Gastrocnemius medialis (tissue), 4 donors: Measurements from ENCODE around the gene ALDH1B1. TPM values are rescaled to one million over a fixed set of nuclear protein-coding genes. Genes with fewer than 3 reads are reported as not detected.

Experiments used
- ATAC-seq, 2 donors: fragments of 150-250 bp; one replicate each; pipeline ENCODE4 v1.9.1; 2016
- DNase-seq, 2 donors: peaks; one replicate each; pipeline ENCODE4 v3.0.0-alpha.2; 2019
- H3K27ac ChIP-seq, 4 donors: fragments of 200-600 bp; sonication (generic); 1 replicate in 1 of 4; 2 replicates in 3 of 4; pipeline ENCODE4 v1.5.1; 2016 to 2018; ENCODE audit warnings: mild to moderate bottlenecking in 2 of 4, moderate library complexity in 1 of 4
- H3K27me3 ChIP-seq, 3 donors: fragments of 200-600 bp; sonication (generic) in 2 of 3; 1 replicate in 1 of 3; 2 replicates in 2 of 3; pipeline versions ENCODE4 v1.5.1 to v1.6.0; 2016 to 2019; ENCODE audit warnings: mild to moderate bottlenecking in 1 of 3, moderate library complexity in 1 of 3
- H3K36me3 ChIP-seq, 2 donors: fragments of 200-600 bp; sonication (generic) in 1 of 2; one replicate each; pipeline ENCODE4 v1.5.1; 2017 to 2018
- H3K4me1 ChIP-seq, 2 donors: fragments of 200-600 bp; sonication (generic) in 1 of 2; one replicate each; pipeline ENCODE4 v1.5.1; 2016 to 2017; ENCODE audit warnings: mild to moderate bottlenecking in 2 of 2
- H3K4me3 ChIP-seq, 4 donors: fragments of 200-600 bp; sonication (generic) in 3 of 4; 1 replicate in 1 of 4; 2 replicates in 3 of 4; pipeline ENCODE4 v1.5.1; 2016 to 2019; ENCODE audit warnings: mild to moderate bottlenecking in 2 of 4
- H3K9me3 ChIP-seq, 3 donors: fragments of 200-600 bp; sonication (generic) in 2 of 3; 1 replicate in 1 of 3; 2 replicates in 2 of 3; pipeline ENCODE4 v1.5.1; 2016 to 2019
- CTCF ChIP-seq, 5 experiments: fragments of 450-650 bp in 3 of 5; fragments of 200-600 bp in 2 of 5; sonication (generic) in 2 of 5; IDR thresholded peaks in 4 of 5; conservative IDR thresholded peaks in 1 of 5; 1 replicate in 4 of 5; 2 replicates in 1 of 5; pipeline ENCODE4 v1.5.1; 2016 to 2019; ENCODE audit warnings: antibody characterized with exemption in 5 of 5, mild to moderate bottlenecking in 3 of 5, moderate library complexity in 3 of 5
- POLR2A ChIP-seq, 2 donors: fragments of 450-650 bp; IDR thresholded peaks; one replicate each; pipeline ENCODE4 v1.6.1; 2017; ENCODE audit warnings: antibody characterized with exemption in 2 of 2, mild to moderate bottlenecking in 2 of 2, moderate library complexity in 2 of 2
- in situ Hi-C, 4 donors: fragments of 200-750 bp; cut with MboI; loops; one replicate each; pipeline versions ENCODE4 v1.15.0 to v1.8.0; 2017; ENCODE audit warnings: low sequenced_read_pairs in 4 of 4
- intact Hi-C: fragments of 100-400 bp; cut with DNase I; formaldehyde crosslinking; loops from one replicate; pipeline ENCODE4 v1.15.1; 2023; ENCODE audit warnings: low total_unique reads
- total RNA-seq, 4 donors: library from RNA; depleted of rRNA; stranded (reverse); fragments of >200 nt; gene quantifications; one replicate each; pipeline versions ENCODE4 v1.1.0 to v1.2.3, GENCODE V29; 2016

The ALDH1B1 gene
- total RNA-seq, 4 donors from 2014 or later = 21.0 to 50.9 (median 36.0) TPM

- intact Hi-C loops (loop anchor here (1.0 to 5.0 kb wide), 2 partner anchors 276 to 450 kb away; no protein-coding TSS in a partner anchor), in situ Hi-C loops (loop anchor here in 1 of 4 donors (10.0 to 25.0 kb wide), 2 partner anchors 251 to 449 kb away; no protein-coding TSS in a partner anchor)
- DNase-seq (no peak), ATAC-seq (peak in 1 of 2 donors; percentile 11)
- no peaks in the 10 kb centered on the region for H3K27me3 ChIP-seq
- no peak for TF ChIP-seq CTCF (IDR thresholded peaks at IDR 0.05 in 4 of 5, conservative IDR thresholded peaks at IDR 0.05 in 1 of 5)
- no peak for TF ChIP-seq POLR2A (IDR thresholded peaks at IDR 0.05)
- no peak overlapping the region for H3K4me3 ChIP-seq
- no peak overlapping the region for H3K27ac ChIP-seq
- H3K36me3 ChIP-seq = no peaks in the 10 kb centered on the region
- no peaks in the 10 kb centered on the region for H3K9me3 ChIP-seq
- peaks cover 2 to 4% of the 10 kb centered on the region in 2 donors for H3K4me1 ChIP-seq
Observed at GRCh38 chr9:38363589-38363925, 28.9 kb upstream of the ALDH1B1 start.

GRCh38 chr9:38367898-38368297 lies 24.6 kb upstream of the ALDH1B1 start:
- H3K27me3 ChIP-seq = no peaks in the 10 kb centered on the region
- no peak overlapping the region for H3K4me3 ChIP-seq
- no peaks in the 10 kb centered on the region for H3K9me3 ChIP-seq
- H3K4me1 ChIP-seq = peaks cover 2 to 4% of the 10 kb centered on the region in 2 donors
- in situ Hi-C loops (loop anchor here in 1 of 4 donors (10.0 to 25.0 kb wide), 2 partner anchors 256 to 453 kb away; no protein-coding TSS in a partner anchor), intact Hi-C loops (no loop called here)
- H3K27ac ChIP-seq = no peak overlapping the region
- ATAC-seq (no peak), DNase-seq (no peak)
- no peaks in the 10 kb centered on the region for H3K36me3 ChIP-seq
- no peak for TF ChIP-seq POLR2A (IDR thresholded peaks at IDR 0.05)
- no peak for TF ChIP-seq CTCF (IDR thresholded peaks at IDR 0.05 in 4 of 5, conservative IDR thresholded peaks at IDR 0.05 in 1 of 5)

GRCh38 chr9:38368731-38369130 lies 23.8 kb upstream of the ALDH1B1 start:
- Histone ChIP-seq H3K9me3 (no peaks in the 10 kb centered on the region), H3K27ac (no peak overlapping the region), H3K36me3 (no peaks in the 10 kb centered on the region), H3K4me3 (no peak overlapping the region), H3K27me3 (no peaks in the 10 kb centered on the region), H3K4me1 (no peaks in the 10 kb centered on the region)
- intact Hi-C loops = no loop called here
- in situ Hi-C loops = loop anchor here in 1 of 4 donors (10.0 to 25.0 kb wide), 2 partner anchors 256 to 454 kb away; no protein-coding TSS in a partner anchor
- TF ChIP-seq POLR2A (IDR thresholded peaks at IDR 0.05) (no peak), CTCF (IDR thresholded peaks at IDR 0.05 in 4 of 5, conservative IDR thresholded peaks at IDR 0.05 in 1 of 5) (no peak)
- ATAC-seq = no peak
- no peak for DNase-seq

- in situ Hi-C loops (loop anchor here in 2 of 4 donors (10.0 to 25.0 kb wide), 2 partner anchors 258 to 285 kb away; no protein-coding TSS in a partner anchor), intact Hi-C loops (no loop called here)
- Histone ChIP-seq H3K9me3 (no peaks in the 10 kb centered on the region), H3K4me3 (no peak overlapping the region), H3K4me1 (no peaks in the 10 kb centered on the region), H3K27ac (no peak overlapping the region), H3K27me3 (no peaks in the 10 kb centered on the region), H3K36me3 (no peaks in the 10 kb centered on the region)
- ATAC-seq = no peak
- DNase-seq = no peak
- TF ChIP-seq CTCF (IDR thresholded peaks at IDR 0.05 in 4 of 5, conservative IDR thresholded peaks at IDR 0.05 in 1 of 5) (no peak), POLR2A (IDR thresholded peaks at IDR 0.05) (no peak)
Observed at GRCh38 chr9:38370176-38370575, 22.3 kb upstream of the ALDH1B1 start.
